ENCODE results near the gene ARMC9. TPM values are rescaled to one million over a fixed set of nuclear protein-coding genes. Genes with fewer than 3 reads are reported as not detected.
"Not testable (repeated sequence)": the region's sequence is repeated elsewhere in the genome, so short reads cannot be mapped to it uniquely, and the experiment has no call there.

Gene ARMC9
- polyA plus RNA-seq, 4 donors = 0.67 to 10.6 (median 3.5) TPM

DNA sequence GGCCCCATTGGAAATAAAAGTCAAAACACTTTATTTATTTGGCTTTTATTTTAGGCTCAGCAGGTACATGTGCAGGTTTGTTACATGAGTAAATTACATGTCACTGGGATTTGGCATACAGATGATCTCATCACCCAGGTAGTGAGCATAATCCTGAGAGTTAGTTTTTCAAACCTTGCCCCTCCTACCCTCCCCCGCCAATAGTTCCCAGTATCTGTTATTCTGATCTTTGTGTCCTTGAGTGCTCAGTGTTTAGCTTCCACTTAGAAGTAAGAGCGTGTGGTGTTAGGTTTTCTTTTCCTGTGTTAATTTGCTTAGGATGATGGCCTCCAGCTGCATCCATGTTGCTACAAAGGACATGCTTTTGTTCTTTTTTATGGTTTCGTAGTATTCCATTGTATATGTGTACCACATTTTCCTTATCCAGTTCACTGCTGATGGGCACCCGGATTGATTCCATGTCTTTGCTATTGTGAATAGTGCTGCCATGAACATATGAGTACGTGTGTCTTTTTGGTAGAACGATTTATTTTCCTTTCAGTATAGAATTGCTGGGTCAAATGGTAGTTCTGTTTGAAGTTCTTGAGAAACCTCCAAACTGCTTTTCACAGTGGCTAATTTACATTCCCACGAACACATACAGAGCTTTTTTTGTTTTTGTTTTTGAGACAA is 47.9 kb downstream of the ARMC9 start:
- no peaks in the 10 kb centered on the region for H3K27me3 ChIP-seq (ENCODE audit: control insufficient read depth in 3 of 3, insufficient read depth in 3 of 3, low read length in 3 of 3)
- WGBS, 3 donors = 82 to 88% (median 84%) methylated on average over 7 of the region's 7 CpGs
- H3K4me3 ChIP-seq (ENCODE audit: low read depth in 1 of 3, low read length in 3 of 3) = no peak overlapping the region
- FAIRE-seq (no peak), DNase-seq (no peak)
- peaks cover 0 to 17% (median 0%) of the 10 kb centered on the region in 3 donors for H3K4me1 ChIP-seq (ENCODE audit: control insufficient read depth in 3 of 3, insufficient read depth in 2 of 3, low read depth in 1 of 3, low read length in 2 of 3)
- no peaks in the 10 kb centered on the region for H3K9me3 ChIP-seq (ENCODE audit: control insufficient read depth in 2 of 2, insufficient read depth in 1 of 2, low read depth in 1 of 2, low read length in 1 of 2)
- H3K36me3 ChIP-seq (ENCODE audit: control insufficient read depth in 3 of 3, insufficient read depth in 2 of 3, low read depth in 1 of 3, low read length in 3 of 3) = peaks cover 0 to 8% (median 0%) of the 10 kb centered on the region in 3 donors
- no peak overlapping the region for H3K27ac ChIP-seq (ENCODE audit: low read depth in 1 of 3, low read length in 2 of 3)

DNA sequence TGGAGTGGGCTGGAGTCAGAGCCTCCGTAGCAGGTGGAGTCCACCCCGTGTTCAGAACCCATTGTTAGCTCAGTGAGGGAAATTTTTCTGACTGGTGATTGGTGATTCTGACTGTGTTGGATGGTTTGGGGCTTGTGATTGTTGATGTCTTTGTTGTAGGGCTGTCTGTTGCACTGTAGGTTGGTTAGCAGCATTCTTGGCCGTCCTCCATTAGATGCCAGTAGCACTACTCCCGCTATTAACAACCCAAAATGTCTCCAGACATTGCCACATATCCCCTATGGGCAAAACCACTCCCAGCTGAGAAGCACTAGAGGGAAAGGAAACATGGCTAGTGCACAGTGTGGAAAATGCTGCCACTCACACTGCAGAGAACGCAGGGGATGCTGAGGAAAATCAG is 51.7 kb downstream of the ARMC9 start:
- no peak for FAIRE-seq
- 88 to 91% (median 90%) methylated on average over 5 of the region's 5 CpGs for WGBS, 3 donors
- no peak overlapping the region for H3K4me3 ChIP-seq (ENCODE audit: low read depth in 1 of 3, low read length in 3 of 3)
- no peaks in the 10 kb centered on the region for H3K27me3 ChIP-seq (ENCODE audit: control insufficient read depth in 3 of 3, insufficient read depth in 3 of 3, low read length in 3 of 3)
- no peak for DNase-seq
- peaks cover 0 to 14% (median 0%) of the 10 kb centered on the region in 3 donors for H3K4me1 ChIP-seq (ENCODE audit: control insufficient read depth in 3 of 3, insufficient read depth in 2 of 3, low read depth in 1 of 3, low read length in 2 of 3)
- H3K36me3 ChIP-seq (ENCODE audit: control insufficient read depth in 3 of 3, insufficient read depth in 2 of 3, low read depth in 1 of 3, low read length in 3 of 3) = peaks cover 0 to 10% (median 0%) of the 10 kb centered on the region in 3 donors
- H3K9me3 ChIP-seq (ENCODE audit: control insufficient read depth in 2 of 2, insufficient read depth in 1 of 2, low read depth in 1 of 2, low read length in 1 of 2) = no peaks in the 10 kb centered on the region
- no peak overlapping the region for H3K27ac ChIP-seq (ENCODE audit: low read depth in 1 of 3, low read length in 2 of 3)

DNA sequence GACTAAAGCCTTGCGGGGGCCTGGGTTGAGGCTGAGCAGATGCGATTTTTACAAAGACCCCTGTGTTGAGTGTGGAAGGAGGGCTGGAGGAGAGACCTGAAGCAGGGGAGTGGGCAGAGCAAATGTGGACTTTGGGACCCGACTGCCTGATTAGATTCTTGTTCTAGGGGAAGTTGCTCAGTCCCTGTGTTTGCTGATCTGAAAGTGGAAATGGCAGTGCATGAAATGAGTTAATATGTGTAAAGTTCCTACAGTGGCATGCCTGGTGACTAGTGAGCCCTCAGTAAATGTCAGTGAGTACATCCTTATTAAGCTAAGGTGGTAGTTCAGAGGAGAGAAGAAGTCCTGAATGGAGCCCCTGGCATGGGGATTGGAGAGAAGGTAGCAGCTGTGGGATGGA is 52.3 kb downstream of the ARMC9 start:
- FAIRE-seq (no peak), DNase-seq (peak in 1 of 2 donors; percentile 48)
- no peak overlapping the region for H3K27ac ChIP-seq (ENCODE audit: low read depth in 1 of 3, low read length in 2 of 3)
- H3K27me3 ChIP-seq (ENCODE audit: control insufficient read depth in 3 of 3, insufficient read depth in 3 of 3, low read length in 3 of 3) = no peaks in the 10 kb centered on the region
- peaks cover 0 to 8% (median 0%) of the 10 kb centered on the region in 3 donors for H3K4me1 ChIP-seq (ENCODE audit: control insufficient read depth in 3 of 3, insufficient read depth in 2 of 3, low read depth in 1 of 3, low read length in 2 of 3)
- peaks cover 0 to 10% (median 0%) of the 10 kb centered on the region in 3 donors for H3K36me3 ChIP-seq (ENCODE audit: control insufficient read depth in 3 of 3, insufficient read depth in 2 of 3, low read depth in 1 of 3, low read length in 3 of 3)
- 61 to 73% (median 68%) methylated on average over 3 of the region's 3 CpGs for WGBS, 3 donors
- H3K9me3 ChIP-seq (ENCODE audit: control insufficient read depth in 2 of 2, insufficient read depth in 1 of 2, low read depth in 1 of 2, low read length in 1 of 2) = no peaks in the 10 kb centered on the region
- no peak overlapping the region for H3K4me3 ChIP-seq (ENCODE audit: low read depth in 1 of 3, low read length in 3 of 3)

DNA sequence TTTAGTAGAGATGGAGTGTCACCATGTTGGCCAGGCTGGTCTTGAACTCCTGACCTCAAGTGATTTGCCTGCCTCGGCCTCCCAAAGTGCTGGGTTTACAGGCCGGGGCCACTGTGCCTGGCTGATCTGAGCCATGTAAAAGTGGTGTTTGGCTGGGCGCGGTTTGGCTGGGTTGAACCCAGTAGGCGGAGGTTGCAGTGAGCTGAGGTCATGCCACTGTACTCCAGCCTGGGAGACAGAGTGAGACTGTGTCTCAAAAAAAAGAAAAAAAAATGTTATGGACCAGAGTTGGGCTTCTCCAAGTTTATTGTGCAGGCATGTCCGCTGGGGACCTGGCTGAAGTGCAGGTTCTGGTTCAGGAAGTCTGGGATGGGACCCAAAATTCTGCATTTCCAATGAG is 54.9 kb downstream of the ARMC9 start:
- not testable (repeated sequence) for FAIRE-seq; DNase-seq; H3K4me1 ChIP-seq (ENCODE audit: control insufficient read depth in 3 of 3, insufficient read depth in 2 of 3, low read depth in 1 of 3, low read length in 2 of 3); H3K4me3 ChIP-seq (ENCODE audit: low read depth in 1 of 3, low read length in 3 of 3); H3K9me3 ChIP-seq (ENCODE audit: control insufficient read depth in 2 of 2, insufficient read depth in 1 of 2, low read depth in 1 of 2, low read length in 1 of 2); H3K27ac ChIP-seq (ENCODE audit: low read depth in 1 of 3, low read length in 2 of 3); H3K27me3 ChIP-seq (ENCODE audit: control insufficient read depth in 3 of 3, insufficient read depth in 3 of 3, low read length in 3 of 3)
- WGBS, 3 donors = 51 to 74% (median 69%) methylated on average over 6 of the region's 6 CpGs
- peaks cover 0 to 13% (median 3%) of the 10 kb centered on the region in 3 donors for H3K36me3 ChIP-seq (ENCODE audit: control insufficient read depth in 3 of 3, insufficient read depth in 2 of 3, low read depth in 1 of 3, low read length in 3 of 3)

DNA sequence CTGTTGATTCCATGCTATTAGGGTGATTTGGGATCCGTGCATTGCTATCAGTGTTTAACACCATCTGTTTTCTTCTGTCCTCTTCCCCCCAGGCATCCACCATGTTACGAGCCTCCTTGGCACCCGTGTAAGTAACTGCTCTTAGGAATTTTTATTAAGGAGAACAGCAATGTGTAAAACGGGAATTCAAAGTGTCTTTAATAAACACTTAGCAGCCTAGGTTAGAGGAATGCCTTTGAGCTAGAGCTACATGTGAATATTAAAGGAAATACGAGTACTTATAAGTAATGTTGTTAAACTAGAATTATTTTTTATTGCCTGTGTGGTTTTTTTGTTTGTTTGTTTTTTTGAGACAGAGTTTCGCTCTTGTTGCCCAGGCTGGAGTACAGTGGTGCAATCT is 58.1 kb downstream of the ARMC9 start:
- whole genome bisulfite sequencing, 3 donors = 84 to 88% (median 84%) methylated on average over 6 of the region's 6 CpGs
- H3K4me1 ChIP-seq (ENCODE audit: control insufficient read depth in 3 of 3, insufficient read depth in 2 of 3, low read depth in 1 of 3, low read length in 2 of 3) = peaks cover 3 to 8% (median 5%) of the 10 kb centered on the region in 3 donors
- no peaks in the 10 kb centered on the region for H3K27me3 ChIP-seq (ENCODE audit: control insufficient read depth in 3 of 3, insufficient read depth in 3 of 3, low read length in 3 of 3)
- DNase-seq (no peak), FAIRE-seq (no peak)
- no peak overlapping the region for H3K4me3 ChIP-seq (ENCODE audit: low read depth in 1 of 3, low read length in 3 of 3)
- H3K36me3 ChIP-seq (ENCODE audit: control insufficient read depth in 3 of 3, insufficient read depth in 2 of 3, low read depth in 1 of 3, low read length in 3 of 3) = peaks cover 0 to 22% (median 3%) of the 10 kb centered on the region in 3 donors
- H3K27ac ChIP-seq (ENCODE audit: low read depth in 1 of 3, low read length in 2 of 3) = no peak overlapping the region
- H3K9me3 ChIP-seq (ENCODE audit: control insufficient read depth in 2 of 2, insufficient read depth in 1 of 2, low read depth in 1 of 2, low read length in 1 of 2) = no peaks in the 10 kb centered on the region

DNA sequence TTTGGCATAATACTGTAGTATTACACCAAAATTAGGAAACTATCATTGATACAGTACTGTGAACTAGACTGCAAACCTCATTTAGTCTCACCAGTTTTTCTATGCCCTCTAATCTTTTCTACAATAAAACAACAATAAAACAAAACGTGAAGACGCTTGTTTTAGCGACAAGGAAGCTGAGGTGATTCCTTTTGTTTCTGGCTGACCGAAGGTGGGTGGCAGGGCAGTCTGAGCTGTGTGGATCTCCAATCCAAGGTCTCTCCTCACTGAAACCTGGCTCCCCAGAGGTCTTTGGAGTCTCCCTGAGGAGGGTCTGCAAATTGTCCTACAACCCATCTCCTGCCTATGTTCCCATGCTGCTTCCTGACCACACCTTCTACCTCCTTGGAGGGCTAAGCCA is 59.3 kb downstream of the ARMC9 start:
- no peak for DNase-seq
- H3K4me3 ChIP-seq (ENCODE audit: low read depth in 1 of 3, low read length in 3 of 3) = no peak overlapping the region
- peaks cover 3 to 8% (median 5%) of the 10 kb centered on the region in 3 donors for H3K4me1 ChIP-seq (ENCODE audit: control insufficient read depth in 3 of 3, insufficient read depth in 2 of 3, low read depth in 1 of 3, low read length in 2 of 3)
- no peak overlapping the region for H3K27ac ChIP-seq (ENCODE audit: low read depth in 1 of 3, low read length in 2 of 3)
- no peak for FAIRE-seq
- no peaks in the 10 kb centered on the region for H3K9me3 ChIP-seq (ENCODE audit: control insufficient read depth in 2 of 2, insufficient read depth in 1 of 2, low read depth in 1 of 2, low read length in 1 of 2)
- H3K36me3 ChIP-seq (ENCODE audit: control insufficient read depth in 3 of 3, insufficient read depth in 2 of 3, low read depth in 1 of 3, low read length in 3 of 3) = peaks cover 0 to 22% (median 3%) of the 10 kb centered on the region in 3 donors
- H3K27me3 ChIP-seq (ENCODE audit: control insufficient read depth in 3 of 3, insufficient read depth in 3 of 3, low read length in 3 of 3) = no peaks in the 10 kb centered on the region
- 38 to 67% (median 39%) methylated on average over 4 of the region's 4 CpGs for WGBS, 3 donors

DNA sequence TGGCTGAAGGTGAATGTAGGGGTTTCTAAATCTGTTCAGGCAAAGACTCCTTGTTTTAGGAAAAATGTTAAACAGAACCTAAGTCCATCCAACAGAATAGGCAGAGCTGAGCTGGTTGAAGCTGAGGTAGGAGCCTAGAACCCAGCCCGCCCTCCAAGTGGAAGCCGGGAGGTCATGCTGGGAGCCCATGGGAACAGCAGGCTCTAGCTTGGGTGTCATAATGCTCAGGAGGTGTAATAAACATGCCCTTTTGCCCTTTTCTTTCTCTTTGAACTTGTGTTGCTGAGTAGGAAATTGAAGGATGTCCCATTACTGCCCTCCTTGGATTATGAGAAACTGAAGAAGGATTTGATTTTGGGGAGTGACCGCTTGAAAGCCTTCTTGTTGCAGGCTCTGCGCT is 60.3 kb downstream of the ARMC9 start:
- FAIRE-seq (no peak), DNase-seq (peak; percentile 85 to 89)
- Histone ChIP-seq H3K27me3 (ENCODE audit: control insufficient read depth in 3 of 3, insufficient read depth in 3 of 3, low read length in 3 of 3) (no peaks in the 10 kb centered on the region), H3K4me1 (ENCODE audit: control insufficient read depth in 3 of 3, insufficient read depth in 2 of 3, low read depth in 1 of 3, low read length in 2 of 3) (peaks cover 3 to 8% (median 5%) of the 10 kb centered on the region in 3 donors), H3K27ac (ENCODE audit: low read depth in 1 of 3, low read length in 2 of 3) (peak overlapping the region in 1 of 3 donors; percentile 54), H3K9me3 (ENCODE audit: control insufficient read depth in 2 of 2, insufficient read depth in 1 of 2, low read depth in 1 of 2, low read length in 1 of 2) (no peaks in the 10 kb centered on the region), H3K36me3 (ENCODE audit: control insufficient read depth in 3 of 3, insufficient read depth in 2 of 3, low read depth in 1 of 3, low read length in 3 of 3) (peaks cover 0 to 20% (median 3%) of the 10 kb centered on the region in 3 donors), H3K4me3 (ENCODE audit: low read depth in 1 of 3, low read length in 3 of 3) (no peak overlapping the region)
- 18 to 62% (median 49%) methylated on average over 4 of the region's 4 CpGs for WGBS, 3 donors

DNA sequence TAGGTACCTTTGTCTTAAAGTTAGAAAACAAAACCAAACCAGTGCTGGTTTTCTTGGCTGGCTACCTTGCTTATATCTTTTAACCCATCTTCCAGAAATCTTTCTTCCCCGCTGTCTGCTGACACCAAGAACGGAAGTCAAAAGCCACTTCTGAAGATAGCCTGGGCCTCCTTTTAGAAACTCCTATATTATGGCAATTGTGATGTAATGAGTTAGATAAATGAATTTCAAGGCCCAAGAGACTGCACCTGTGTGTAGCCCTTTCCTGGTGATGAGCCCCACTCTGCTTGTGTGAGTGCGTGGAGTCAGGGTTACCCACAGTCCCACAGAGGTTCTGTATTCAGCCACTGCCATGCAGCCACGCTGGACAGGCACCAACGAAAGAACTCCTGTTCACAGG is 60.7 kb downstream of the ARMC9 start:
- no peaks in the 10 kb centered on the region for H3K27me3 ChIP-seq (ENCODE audit: control insufficient read depth in 3 of 3, insufficient read depth in 3 of 3, low read length in 3 of 3)
- no peaks in the 10 kb centered on the region for H3K9me3 ChIP-seq (ENCODE audit: control insufficient read depth in 2 of 2, insufficient read depth in 1 of 2, low read depth in 1 of 2, low read length in 1 of 2)
- no peak for DNase-seq
- peak overlapping the region in 1 of 3 donors; percentile 54 for H3K27ac ChIP-seq (ENCODE audit: low read depth in 1 of 3, low read length in 2 of 3)
- FAIRE-seq = no peak
- peaks cover 0 to 20% (median 3%) of the 10 kb centered on the region in 3 donors for H3K36me3 ChIP-seq (ENCODE audit: control insufficient read depth in 3 of 3, insufficient read depth in 2 of 3, low read depth in 1 of 3, low read length in 3 of 3)
- H3K4me3 ChIP-seq (ENCODE audit: low read depth in 1 of 3, low read length in 3 of 3) = no peak overlapping the region
- WGBS, 3 donors = 69 to 80% (median 71%) methylated on average over 5 of the region's 5 CpGs
- H3K4me1 ChIP-seq (ENCODE audit: control insufficient read depth in 3 of 3, insufficient read depth in 2 of 3, low read depth in 1 of 3, low read length in 2 of 3) = peaks cover 3 to 8% (median 5%) of the 10 kb centered on the region in 3 donors
